Activated B cell treated with CpG ODN at 0.5 μM for 24 hours (primary cell): ENCODE measurements around the gene DISC1. TPM values are rescaled to one million over a fixed set of nuclear protein-coding genes. Genes with fewer than 3 reads are reported as not detected.

Source experiments
- ATAC-seq: fragments of 200-7000 bp; cut with Tn5 transposase; one replicate; pipeline ENCODE4 v1.10.0; 2021; ENCODE audit warnings: low read depth, mild to moderate bottlenecking, moderate library complexity
- CTCF ChIA-PET: fragments of 350-600 bp; sonication (Branson Sonifier 250); formaldehyde crosslinking; loops from one replicate; lab custom pipeline; 2021; ENCODE audit warnings: antibody characterized with exemption; lab: Charles Lee
- POLR2A ChIA-PET: fragments of 350-600 bp; sonication (Branson Sonifier 250); formaldehyde crosslinking; loops from one replicate; lab custom pipeline; 2021; ENCODE audit warnings: antibody characterized with exemption; lab: Charles Lee
- DNase-seq: peaks from one replicate; pipeline ENCODE4 v3.0.0; 2022
- H3K27ac Mint-ChIP-seq: one replicate; pipeline ENCODE4 v1.8.0; 2020; ENCODE audit warnings: mixed read lengths
- H3K27me3 Mint-ChIP-seq: one replicate; pipeline ENCODE4 v1.8.0; 2021; ENCODE audit warnings: mixed read lengths
- H3K36me3 Mint-ChIP-seq: one replicate; pipeline ENCODE4 v1.8.0; 2021; ENCODE audit warnings: low read depth, mixed read lengths
- H3K4me1 Mint-ChIP-seq: one replicate; pipeline ENCODE4 v1.8.0; 2021; ENCODE audit warnings: mixed read lengths
- H3K4me3 Mint-ChIP-seq: one replicate; pipeline ENCODE4 v1.8.0; 2020; ENCODE audit warnings: mild to moderate bottlenecking, mixed read lengths
- H3K9me3 Mint-ChIP-seq: one replicate; pipeline ENCODE4 v1.8.0; 2020; ENCODE audit warnings: mixed read lengths
- CTCF ChIP-seq: fragments of 200-600 bp; IDR thresholded peaks from one replicate; pipeline ENCODE4 v1.8.0; 2022; ENCODE audit warnings: antibody characterized with exemption, mild to moderate bottlenecking
- intact Hi-C: fragments of 100-400 bp; cut with micrococcal nuclease; formaldehyde crosslinking; loops from one replicate; pipeline ENCODE4 v1.15.1; 2024
- total RNA-seq: library from RNA; stranded (reverse); gene quantifications from 2 replicates; pipeline ENCODE4 v1.2.3, GENCODE V29; 2022

DISC1 gene
- total RNA-seq, 1 donor from 2014 or later, result 2.4 TPM

- TF ChIP-seq CTCF, result no peak
- Mint-ChIP-seq H3K4me1 (no peaks in the 10 kb centered on the region), H3K9me3 (no peaks in the 10 kb centered on the region), H3K27ac (no peak overlapping the region), H3K27me3 (no peaks in the 10 kb centered on the region), H3K4me3 (no peak overlapping the region), H3K36me3 (no peaks in the 10 kb centered on the region)
- no peak for DNase-seq
- intact Hi-C loops, result no loop called here
- ChIA-PET CTCF (no interaction called here), POLR2A (no interaction called here)
- ATAC-seq, result no peak
These were observed 378.7 kb downstream of the DISC1 start for GRCh38 chr1:232005300-232005699.

- H3K4me3 Mint-ChIP-seq, result no peak overlapping the region
- DNase-seq (no peak), ATAC-seq (no peak)
- no peaks in the 10 kb centered on the region for H3K27me3 Mint-ChIP-seq
- ChIA-PET CTCF (no interaction called here), POLR2A (no interaction called here)
- no peaks in the 10 kb centered on the region for H3K36me3 Mint-ChIP-seq
- H3K4me1 Mint-ChIP-seq, result no peaks in the 10 kb centered on the region
- H3K27ac Mint-ChIP-seq, result no peak overlapping the region
- intact Hi-C loops, result no loop called here
- no peak for TF ChIP-seq CTCF
- H3K9me3 Mint-ChIP-seq, result no peaks in the 10 kb centered on the region
These were observed 383.2 kb downstream of the DISC1 start for GRCh38 chr1:232009741-232010140.

GRCh38 chr1:232011961-232012360 is 385.4 kb downstream of the DISC1 start:
- intact Hi-C loops, result no loop called here
- Mint-ChIP-seq H3K9me3 (no peaks in the 10 kb centered on the region), H3K36me3 (no peaks in the 10 kb centered on the region), H3K4me1 (no peaks in the 10 kb centered on the region), H3K4me3 (no peak overlapping the region), H3K27me3 (no peaks in the 10 kb centered on the region), H3K27ac (no peak overlapping the region)
- CTCF ChIA-PET, result no interaction called here
- no peak for ATAC-seq
- POLR2A ChIA-PET, result no interaction called here
- DNase-seq, result no peak
- no peak for TF ChIP-seq CTCF

- DNase-seq (no peak), ATAC-seq (no peak)
- Mint-ChIP-seq H3K27ac (no peak overlapping the region), H3K36me3 (no peaks in the 10 kb centered on the region), H3K9me3 (no peaks in the 10 kb centered on the region), H3K27me3 (no peaks in the 10 kb centered on the region), H3K4me3 (no peak overlapping the region), H3K4me1 (no peaks in the 10 kb centered on the region)
- CTCF ChIA-PET, result no interaction called here
- no peak for TF ChIP-seq CTCF
- POLR2A ChIA-PET, result no interaction called here
- intact Hi-C loops, result no loop called here
These were observed 386.3 kb downstream of the DISC1 start for GRCh38 chr1:232012773-232013386.

GRCh38 chr1:232014941-232015340 is 388.4 kb downstream of the DISC1 start:
- no peaks in the 10 kb centered on the region for H3K9me3 Mint-ChIP-seq
- no peak overlapping the region for H3K27ac Mint-ChIP-seq
- CTCF ChIA-PET, result no interaction called here
- intact Hi-C loops, result no loop called here
- H3K27me3 Mint-ChIP-seq, result no peaks in the 10 kb centered on the region
- DNase-seq, result no peak
- H3K4me3 Mint-ChIP-seq, result no peak overlapping the region
- H3K36me3 Mint-ChIP-seq, result no peaks in the 10 kb centered on the region
- ATAC-seq, result no peak
- no peak for TF ChIP-seq CTCF
- H3K4me1 Mint-ChIP-seq, result no peaks in the 10 kb centered on the region
- POLR2A ChIA-PET, result no interaction called here
